Activated naive CD4-positive, alpha-beta T cell treated with Interleukin-2 at 50 U/mL for 16 hours (primary cell): Measurements from ENCODE around the gene MICB.
"Not testable (repeated sequence)": the region's sequence is repeated elsewhere in the genome, so short reads cannot be mapped to it uniquely, and the experiment has no call there.

ENCODE experiments used
- DNase-seq: peaks from one replicate; pipeline ENCODE4 v3.0.0-alpha.2; 2020

Gene MICB

GRCh38 chr6:31497531-31498476, at the start of gene MICB:
MICB (plus strand) TSS chr6:31498145; CDS start chr6:31498194, 49 bp downstream.
- DNase-seq: peak; percentile 91

GRCh38 chr6:31450751-31451150, 47.2 kb upstream of the MICB start:
- no peak for DNase-seq

- DNase-seq: no peak
Observed at GRCh38 chr6:31452859-31453258, 45.1 kb upstream of the MICB start.

GRCh38 chr6:31453259-31453658, 44.7 kb upstream of the MICB start:
- DNase-seq: no peak

- not testable (repeated sequence) for DNase-seq
Observed at GRCh38 chr6:31459864-31460263, 38.1 kb upstream of the MICB start.

- no peak for DNase-seq
Observed at GRCh38 chr6:31460361-31461025, 37.5 kb upstream of the MICB start.

GRCh38 chr6:31462026-31462963, 35.6 kb upstream of the MICB start:
- no peak for DNase-seq

- DNase-seq: peak; percentile 90
Observed at GRCh38 chr6:31462964-31463870, 34.7 kb upstream of the MICB start.

- no peak for DNase-seq
Observed at GRCh38 chr6:31464252-31465184, 33.4 kb upstream of the MICB start.

GRCh38 chr6:31465185-31465536, 32.8 kb upstream of the MICB start:
- no peak for DNase-seq

GRCh38 chr6:31465718-31466117, 32.2 kb upstream of the MICB start:
- no peak for DNase-seq

- no peak for DNase-seq
Observed at GRCh38 chr6:31466466-31466865, 31.5 kb upstream of the MICB start.

GRCh38 chr6:31467151-31467550, 30.8 kb upstream of the MICB start:
- DNase-seq: no peak

GRCh38 chr6:31468311-31468710, 29.6 kb upstream of the MICB start:
- DNase-seq: no peak

- no peak for DNase-seq
Observed at GRCh38 chr6:31470801-31471200, 27.1 kb upstream of the MICB start.

- no peak for DNase-seq
Observed at GRCh38 chr6:31471711-31472110, 26.2 kb upstream of the MICB start.

GRCh38 chr6:31472259-31472658, 25.7 kb upstream of the MICB start:
- DNase-seq: no peak

- DNase-seq: no peak
Observed at GRCh38 chr6:31473244-31473643, 24.7 kb upstream of the MICB start.

GRCh38 chr6:31473780-31474761, 23.9 kb upstream of the MICB start:
- DNase-seq: no peak
